ENCODE measurements around the gene TNFSF11. TPM values are rescaled to one million over a fixed set of nuclear protein-coding genes. Genes with fewer than 3 reads are reported as not detected.

TNFSF11 gene
- total and polyA plus RNA-seq, 2 of the 4 experiments (the other 2 are of a cell fraction): not detected

GRCh38 chr13:42625611-42626010 is 51.7 kb downstream of the TNFSF11 start:
- Histone ChIP-seq H2BK120ac (ENCODE audit: low read depth, low read length) (no peak overlapping the region), H3K9me1 (ENCODE audit: insufficient read depth, low read length) (no peaks in the 10 kb centered on the region), H4K5ac (ENCODE audit: low read depth, low read length) (no peak overlapping the region), H3K4me1 (ENCODE audit: control insufficient read depth, insufficient read depth, low read length) (no peaks in the 10 kb centered on the region), H3K79me1 (ENCODE audit: low read depth in 1 of 2, low read length in 2 of 2) (no peaks in the 10 kb centered on the region), H3K4me2 (ENCODE audit: low read depth, low read length) (no peak overlapping the region), H3K9ac (ENCODE audit: low read depth, low read length) (no peak overlapping the region), H2AK9ac (replicated peaks; ENCODE audit: low read depth, low read length, poor library complexity) (no peak overlapping the region), H3K27me3 (ENCODE audit: control insufficient read depth, insufficient read depth, low read length) (peaks cover 33% of the 10 kb centered on the region), H3K56ac (ENCODE audit: extremely low read depth, insufficient read depth, low read length) (no peak overlapping the region), H3K9me3 (ENCODE audit: control insufficient read depth, insufficient read depth, low read length) (no peaks in the 10 kb centered on the region), H3K27ac (ENCODE audit: insufficient read depth, low read length) (no peak overlapping the region), H4K8ac (ENCODE audit: low read depth in 2 of 2, low read length in 2 of 2) (no peak overlapping the region), H4K91ac (ENCODE audit: insufficient read depth, low read depth, low read length) (no peak overlapping the region), H2AFZ (replicated peaks; ENCODE audit: low read length, poor library complexity) (no peak overlapping the region), H3K23ac (ENCODE audit: low read depth, low read length) (no peak overlapping the region), H2BK20ac (ENCODE audit: low read depth, low read length) (no peak overlapping the region), H3K4me3 (ENCODE audit: insufficient read depth, low read depth, low read length) (no peak overlapping the region), H3K18ac (ENCODE audit: low read depth, low read length) (no peak overlapping the region), H4K20me1 (ENCODE audit: insufficient read depth, low read length) (no peaks in the 10 kb centered on the region), H3K4ac (ENCODE audit: low read depth, low read length) (no peak overlapping the region), H2BK5ac (ENCODE audit: low read depth, low read length, poor library complexity, severe bottlenecking) (no peak overlapping the region), H3K36me3 (ENCODE audit: control insufficient read depth, insufficient read depth, low read length) (no peaks in the 10 kb centered on the region), H2BK15ac (ENCODE audit: low read depth, low read length) (no peak overlapping the region), H2AK5ac (ENCODE audit: low read depth, low read length) (no peak overlapping the region), H3K14ac (replicated peaks; ENCODE audit: low read depth, low read length) (no peak overlapping the region)
- TF ChIP-seq SMC3 (IDR thresholded peaks at IDR 0.05; ENCODE audit: low read depth, low read length) (no peak), CEBPB (IDR thresholded peaks at IDR 0.05; ENCODE audit: low read depth, low read length) (no peak), POLR2A (IDR thresholded peaks at IDR 0.05; ENCODE audit: low read depth, low read length) (no peak), RAD21 (IDR thresholded peaks at IDR 0.05; ENCODE audit: low read length) (no peak), ELK1 (IDR thresholded peaks at IDR 0.05; ENCODE audit: borderline replicate concordance, low read depth, low read length) (no peak), RFX5 (IDR thresholded peaks at IDR 0.05; ENCODE audit: low read depth, low read length) (no peak), CTCF (conservative IDR thresholded peaks at IDR 0.05; ENCODE audit: low read depth, low read length) (no peak), MAFK (IDR thresholded peaks at IDR 0.05; ENCODE audit: low read depth, low read length) (no peak), NFE2L2 (IDR thresholded peaks at IDR 0.05; ENCODE audit: low read depth, low read length) (no peak), RCOR1 (IDR thresholded peaks at IDR 0.05; ENCODE audit: insufficient replicate concordance, low read length) (no peak), USF2 (IDR thresholded peaks at IDR 0.05; ENCODE audit: low read depth, low read length) (no peak), MXI1 (IDR thresholded peaks at IDR 0.05; ENCODE audit: borderline replicate concordance, low read depth, low read length) (no peak), MAZ (IDR thresholded peaks at IDR 0.05; ENCODE audit: borderline replicate concordance, low read depth, low read length) (no peak), FOS (IDR thresholded peaks at IDR 0.05; ENCODE audit: low read depth, low read length) (no peak), CHD1 (IDR thresholded peaks at IDR 0.05; ENCODE audit: low read depth, low read length) (no peak)
- intact Hi-C loops (cut with micrococcal nuclease): no loop called here
- in situ Hi-C loops (cut with MboI; ENCODE audit: low sequenced_read_pairs): no loop called here
- ChIA-PET CTCF (no interaction called here), POLR2A (ENCODE audit: unreplicated experiment) (no interaction called here)
- no peak for ATAC-seq (ENCODE audit: low read depth)
- dilution Hi-C loops (cut with HindIII; ENCODE audit: low sequenced_read_pairs, unreplicated experiment): no loop called here
- DNase-seq: no peak
- WGBS, 2 experiments (ENCODE audit: extremely low coverage in 2 of 2, insufficient read length in 1 of 2): 33% methylated on average over 1 of the region's 3 CpGs; no CpG with 5 or more reads in 1 of the 2 experiments
- BruUV-seq (replicated peaks): no TSS peak

Measured in IMR-90 (cell line).